Activated CD8-positive, alpha-beta T cell treated with anti-CD3 and anti-CD28 coated beads for 36 hours (primary cell): Measurements from ENCODE around the gene NKX2-4. TPM values are rescaled to one million over a fixed set of nuclear protein-coding genes. Genes with fewer than 3 reads are reported as not detected.

Source experiments
- ATAC-seq: fragments of 200-7000 bp; cut with Tn5 transposase; one replicate; pipeline ENCODE4 v1.10.0; 2021; ENCODE audit warnings: mild to moderate bottlenecking, moderate library complexity
- CTCF ChIA-PET: fragments of 350-600 bp; sonication (Branson Sonifier 250); formaldehyde crosslinking; loops from one replicate; lab custom pipeline; 2021; ENCODE audit warnings: antibody characterized with exemption; lab: Charles Lee
- POLR2A ChIA-PET: fragments of 350-600 bp; sonication (Branson Sonifier 250); formaldehyde crosslinking; loops from one replicate; lab custom pipeline; 2021; ENCODE audit warnings: antibody characterized with exemption; lab: Charles Lee
- DNase-seq: peaks from one replicate; pipeline ENCODE4 v3.0.0-alpha.2; 2020
- H3K27ac Mint-ChIP-seq: one replicate; pipeline ENCODE4 v1.8.0; 2021; ENCODE audit warnings: mild to moderate bottlenecking, mixed read lengths
- H3K27me3 Mint-ChIP-seq: one replicate; pipeline ENCODE4 v1.8.0; 2021; ENCODE audit warnings: mixed read lengths
- H3K36me3 Mint-ChIP-seq: one replicate; pipeline ENCODE4 v1.8.0; 2021; ENCODE audit warnings: low read depth, mixed read lengths
- H3K4me1 Mint-ChIP-seq: one replicate; pipeline ENCODE4 v1.8.0; 2021; ENCODE audit warnings: low read depth, mixed read lengths
- H3K4me3 Mint-ChIP-seq: one replicate; pipeline ENCODE4 v1.8.0; 2021; ENCODE audit warnings: mild to moderate bottlenecking, moderate library complexity, mixed read lengths
- H3K9me3 Mint-ChIP-seq: one replicate; pipeline ENCODE4 v1.8.0; 2021; ENCODE audit warnings: mixed read lengths
- CTCF ChIP-seq: fragments of 200-600 bp; IDR thresholded peaks from one replicate; pipeline ENCODE4 v1.8.0; 2022; ENCODE audit warnings: antibody characterized with exemption, mild to moderate bottlenecking
- intact Hi-C: fragments of 100-400 bp; cut with micrococcal nuclease; formaldehyde crosslinking; loops from one replicate; pipeline ENCODE4 v1.10.0; 2022
- total RNA-seq, 2 experiments: library from RNA; stranded (reverse); gene quantifications; one replicate each; pipeline ENCODE4 v1.2.3, GENCODE V29; 2021

The NKX2-4 gene
- total RNA-seq, 2 experiments from 2014 or later = not detected

GRCh38 chr20:21386111-21386510, 11.2 kb downstream of the NKX2-4 start:
- no peak overlapping the region for H3K4me3 Mint-ChIP-seq
- DNase-seq (no peak), ATAC-seq (no peak)
- ChIA-PET POLR2A (no interaction called here), CTCF (no interaction called here)
- H3K27ac Mint-ChIP-seq = no peak overlapping the region
- H3K36me3 Mint-ChIP-seq = peaks cover 34% of the 10 kb centered on the region
- H3K9me3 Mint-ChIP-seq = no peaks in the 10 kb centered on the region
- intact Hi-C loops = no loop called here
- H3K27me3 Mint-ChIP-seq = peaks cover 2% of the 10 kb centered on the region
- no peaks in the 10 kb centered on the region for H3K4me1 Mint-ChIP-seq
- TF ChIP-seq CTCF = no peak

DNA sequence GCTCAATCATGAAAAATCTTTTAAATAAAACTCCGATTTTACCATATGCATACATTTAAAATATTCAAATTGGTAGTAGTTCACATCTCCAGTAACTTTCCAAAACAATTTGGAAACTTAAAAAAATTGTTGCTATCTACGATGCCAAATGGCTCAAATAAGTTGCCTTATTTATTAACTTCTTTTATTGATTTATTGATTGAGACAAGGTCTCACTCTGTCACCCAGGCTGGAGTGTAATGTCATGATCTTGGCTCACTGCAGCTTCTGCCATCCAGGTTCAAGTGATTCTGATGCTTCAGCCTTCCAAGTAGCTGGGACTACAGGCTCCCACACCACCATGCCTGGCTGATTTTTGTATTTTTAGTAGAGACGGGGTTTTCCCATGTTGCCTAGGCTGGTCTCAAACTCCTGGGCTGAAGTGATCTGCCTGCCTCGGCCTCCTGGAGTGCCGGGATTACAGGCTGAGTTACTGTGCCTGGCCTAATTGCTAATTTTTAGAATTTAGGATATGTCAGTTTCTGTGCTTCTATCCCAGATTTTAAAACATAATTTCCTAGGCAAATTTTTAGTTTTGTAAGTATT, 12.9 kb downstream of the NKX2-4 start:
- ChIA-PET POLR2A (interaction anchor here (0.6 kb wide), 1 partner anchor 17 kb away, joined by 3 read pairs; no protein-coding TSS in a partner anchor), CTCF (interaction anchor here (1.7 kb wide), 1 partner anchor 149 kb away, joined by 5 read pairs; no protein-coding TSS in a partner anchor)
- no peak overlapping the region for H3K4me3 Mint-ChIP-seq
- H3K27me3 Mint-ChIP-seq = no peaks in the 10 kb centered on the region
- no peak for TF ChIP-seq CTCF
- intact Hi-C loops = no loop called here
- H3K9me3 Mint-ChIP-seq = no peaks in the 10 kb centered on the region
- H3K27ac Mint-ChIP-seq = no peak overlapping the region
- DNase-seq = no peak
- no peak for ATAC-seq
- H3K36me3 Mint-ChIP-seq = peaks cover 34% of the 10 kb centered on the region
- no peaks in the 10 kb centered on the region for H3K4me1 Mint-ChIP-seq

DNA sequence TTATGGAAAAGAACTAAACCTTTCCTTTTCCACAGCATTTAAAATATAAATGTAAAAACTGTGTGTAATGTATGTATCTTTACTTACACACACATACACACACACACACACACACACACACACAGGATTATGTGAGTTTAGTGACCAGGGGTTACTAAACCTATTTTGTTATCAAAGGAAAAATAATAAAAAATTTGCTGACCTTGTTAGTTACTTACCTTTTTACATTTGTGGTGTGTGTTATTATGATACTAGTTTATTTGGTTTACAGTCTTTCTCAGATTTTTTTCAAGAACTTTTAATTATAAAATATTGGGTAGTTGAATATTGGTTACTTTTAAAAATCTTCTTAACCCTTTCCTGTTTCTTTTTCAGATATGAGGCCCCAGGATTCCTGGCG, 15.7 kb downstream of the NKX2-4 start:
- no peak for TF ChIP-seq CTCF
- CTCF ChIA-PET = interaction anchor here (0.6 to 1.5 kb wide), 5 partner anchors 8 to 234 kb away, joined by 3 to 4 read pairs (median 3); no protein-coding TSS in a partner anchor
- no peak overlapping the region for H3K27ac Mint-ChIP-seq
- H3K27me3 Mint-ChIP-seq = no peaks in the 10 kb centered on the region
- intact Hi-C loops = no loop called here
- H3K36me3 Mint-ChIP-seq = peaks cover 43% of the 10 kb centered on the region
- ATAC-seq = no peak
- H3K9me3 Mint-ChIP-seq = no peaks in the 10 kb centered on the region
- H3K4me1 Mint-ChIP-seq = peaks cover 2% of the 10 kb centered on the region
- no peak overlapping the region for H3K4me3 Mint-ChIP-seq
- DNase-seq = no peak
- POLR2A ChIA-PET = no interaction called here

DNA sequence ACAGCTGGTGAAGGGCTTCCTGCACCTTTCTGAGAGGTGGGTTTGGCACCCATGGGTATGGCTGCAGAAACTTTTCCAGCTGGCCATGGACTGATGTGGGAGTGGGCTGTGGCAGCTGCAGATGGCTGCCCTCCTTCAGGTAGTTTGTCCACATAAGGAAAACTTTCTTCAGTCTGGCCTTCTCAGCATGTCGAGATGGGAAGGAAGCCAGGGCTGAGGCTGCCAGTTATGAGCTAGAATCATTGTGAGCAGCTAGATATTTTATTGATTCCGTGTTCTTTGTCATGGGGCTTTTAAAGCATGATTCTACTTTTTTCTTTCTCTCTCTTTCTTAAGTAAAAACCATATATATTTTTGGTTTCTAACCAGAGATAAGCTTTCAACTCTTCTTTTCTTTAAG, 16.6 kb downstream of the NKX2-4 start:
- Mint-ChIP-seq H3K27ac (no peak overlapping the region), H3K27me3 (no peaks in the 10 kb centered on the region), H3K4me3 (no peak overlapping the region), H3K36me3 (peaks cover 43% of the 10 kb centered on the region), H3K4me1 (peaks cover 2% of the 10 kb centered on the region), H3K9me3 (no peaks in the 10 kb centered on the region)
- intact Hi-C loops = no loop called here
- DNase-seq = no peak
- TF ChIP-seq CTCF = no peak
- no peak for ATAC-seq
- CTCF ChIA-PET = interaction anchor here (1.0 to 1.5 kb wide), 2 partner anchors 9 to 28 kb away, joined by 3 read pairs; no protein-coding TSS in a partner anchor
- POLR2A ChIA-PET = interaction anchor here (1.0 kb wide), 1 partner anchor 49 kb away, joined by 4 read pairs; no protein-coding TSS in a partner anchor

- H3K27ac Mint-ChIP-seq = no peak overlapping the region
- H3K9me3 Mint-ChIP-seq = no peaks in the 10 kb centered on the region
- no peak for ATAC-seq
- POLR2A ChIA-PET = no interaction called here
- no peak for TF ChIP-seq CTCF
- H3K4me3 Mint-ChIP-seq = no peak overlapping the region
- no peak for DNase-seq
- peaks cover 39% of the 10 kb centered on the region for H3K36me3 Mint-ChIP-seq
- peaks cover 5% of the 10 kb centered on the region for H3K4me1 Mint-ChIP-seq
- CTCF ChIA-PET = interaction anchor here (0.8 kb wide), 1 partner anchor 127 kb away, joined by 3 read pairs; no protein-coding TSS in a partner anchor
- intact Hi-C loops = no loop called here
- no peaks in the 10 kb centered on the region for H3K27me3 Mint-ChIP-seq
Measured at GRCh38 chr20:21378259-21378658, 19.1 kb downstream of the NKX2-4 start.
